HG02943 (cell line): ENCODE measurements around the gene AQP5.
"Not testable (repeated sequence)": the region's sequence is repeated elsewhere in the genome, so short reads cannot be mapped to it uniquely, and the experiment has no call there.

ENCODE experiments used
- ATAC-seq: cut with Tn5 transposase; IDR thresholded peaks from one replicate; pipeline ENCODE4 v1.9.1; 2021; ENCODE audit warnings: mild to moderate bottlenecking, low read depth, moderate library complexity; ENCODE audit not compliant: unreplicated experiment

The AQP5 gene

DNA sequence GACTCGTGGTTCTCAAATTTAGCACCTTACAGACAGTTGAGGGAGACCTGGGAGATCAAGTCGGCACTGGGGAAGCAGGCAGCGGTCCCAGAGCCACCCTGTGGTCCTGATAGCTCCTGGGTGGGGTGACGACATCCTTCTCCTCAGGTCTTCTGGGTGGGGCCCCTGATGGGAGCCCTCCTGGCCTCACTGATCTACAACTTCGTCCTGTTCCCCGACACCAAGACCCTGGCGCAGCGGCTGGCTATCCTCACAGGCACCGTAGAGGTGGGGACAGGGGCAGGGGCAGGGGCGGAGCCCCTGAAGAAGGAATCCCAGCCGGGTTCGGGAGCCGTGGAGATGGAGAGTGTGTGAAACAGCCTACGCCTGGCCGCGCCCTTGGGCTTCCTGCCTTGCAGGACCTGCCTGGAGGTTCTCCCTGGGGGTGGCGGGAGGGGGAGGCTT is 13.7 kb downstream of the AQP5 start:
- no peak for ATAC-seq

DNA sequence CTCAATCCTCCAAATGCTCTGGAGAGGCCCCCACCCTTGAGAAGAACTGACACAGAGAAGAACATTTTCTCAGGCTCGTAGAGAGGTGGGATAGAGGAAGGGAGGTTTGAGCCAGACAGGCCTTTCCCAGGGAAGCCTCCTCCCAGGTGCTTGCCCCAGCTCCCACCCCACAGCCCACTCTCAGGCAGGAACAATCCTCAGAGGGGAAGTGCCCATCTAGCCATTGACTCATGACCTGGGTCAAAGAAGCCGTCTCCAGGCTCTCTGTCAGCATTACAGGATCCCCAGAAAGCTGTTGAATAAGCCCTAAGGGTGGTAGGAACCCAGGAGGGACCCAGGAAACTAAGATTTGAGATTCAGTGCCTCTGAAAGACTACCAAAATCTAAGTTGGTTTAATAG is 14.9 kb downstream of the AQP5 start:
- no peak for ATAC-seq

DNA sequence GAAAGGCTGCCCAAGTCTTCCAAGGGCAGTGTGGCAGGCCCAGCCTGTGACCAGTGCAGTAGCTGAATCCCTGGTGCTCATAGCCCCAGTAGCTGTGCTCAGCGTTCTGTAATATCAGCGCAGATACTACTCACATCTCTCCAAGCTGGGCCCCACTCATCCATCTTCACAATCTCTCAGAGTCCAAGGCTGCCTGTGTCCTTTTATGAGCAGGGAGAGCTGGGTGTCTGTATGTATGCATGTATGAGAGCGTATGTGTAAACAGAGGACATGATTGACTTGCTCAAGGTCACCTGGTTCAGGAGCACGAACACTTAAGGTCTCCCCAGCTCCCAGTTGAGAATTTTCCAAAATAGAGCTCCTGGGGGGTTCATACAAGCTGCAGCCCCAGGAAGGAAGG is 16.5 kb downstream of the AQP5 start:
- no peak for ATAC-seq

GRCh38 chr12:49979016-49979586 is 17.4 kb downstream of the AQP5 start:
- ATAC-seq, result no peak

DNA sequence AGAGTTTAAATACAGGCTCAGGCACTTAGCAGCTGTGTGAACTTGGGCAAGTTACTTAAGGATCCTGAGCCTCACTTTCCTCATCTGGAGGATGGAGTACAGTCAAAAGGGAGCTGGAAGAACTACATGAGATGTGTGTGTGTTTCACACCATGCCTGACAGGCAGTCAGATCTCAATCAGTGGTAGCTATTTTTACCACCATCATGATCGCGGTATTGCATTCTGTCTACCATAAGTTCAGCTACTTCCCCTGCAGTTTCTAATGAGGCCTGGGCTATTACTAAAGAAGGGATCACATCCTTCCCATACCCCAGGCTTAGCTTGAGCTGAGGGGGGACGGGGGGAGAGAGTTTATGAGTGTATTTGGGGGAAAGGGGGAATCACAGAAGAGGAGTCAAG is 18.1 kb downstream of the AQP5 start:
- no peak for ATAC-seq

GRCh38 chr12:49980501-49981349 is 19.1 kb downstream of the AQP5 start:
- ATAC-seq, result no peak

DNA sequence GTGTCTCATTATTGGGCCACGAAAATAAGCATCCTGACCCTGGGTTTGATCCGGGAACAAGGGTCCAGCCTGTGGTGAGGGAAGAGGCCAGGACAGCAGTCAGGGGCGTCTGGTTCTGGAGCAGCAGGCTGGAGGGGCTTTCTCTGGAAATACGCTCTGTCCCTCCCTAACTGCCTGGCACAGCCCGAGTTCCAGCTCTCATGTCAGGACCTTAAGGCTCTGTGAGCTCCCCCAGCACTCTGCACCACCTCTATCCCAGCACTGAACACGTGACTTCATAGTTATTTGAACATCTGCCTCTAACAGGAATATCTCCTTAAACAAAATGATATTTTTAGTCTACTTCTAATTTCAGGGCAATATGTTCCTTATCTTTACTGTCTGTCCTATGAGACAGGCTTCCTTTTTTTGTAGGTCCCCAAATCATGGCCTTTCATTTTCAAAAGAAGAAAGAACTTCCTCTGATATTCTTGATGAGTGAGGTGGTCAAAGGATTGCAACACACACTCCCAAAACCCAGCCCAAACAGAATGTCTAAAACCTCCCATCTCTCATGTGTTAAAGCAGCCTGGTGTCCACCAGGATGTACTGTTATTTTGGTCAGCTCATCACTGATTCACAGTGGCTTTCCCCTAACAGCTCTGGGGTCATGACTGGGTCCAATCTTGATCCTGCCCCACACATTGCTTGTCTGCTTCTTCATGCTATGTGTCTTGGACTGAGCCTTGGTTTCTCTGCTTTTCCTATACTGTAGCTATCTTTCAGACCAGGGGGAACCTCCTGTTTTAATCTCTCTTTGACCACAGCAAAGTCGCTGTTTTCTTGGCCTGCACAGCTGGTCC is 20.8 kb downstream of the AQP5 start:
- ATAC-seq, result no peak

- no peak for ATAC-seq
Measured at GRCh38 chr12:49983892-49984291, 22.2 kb downstream of the AQP5 start.

DNA sequence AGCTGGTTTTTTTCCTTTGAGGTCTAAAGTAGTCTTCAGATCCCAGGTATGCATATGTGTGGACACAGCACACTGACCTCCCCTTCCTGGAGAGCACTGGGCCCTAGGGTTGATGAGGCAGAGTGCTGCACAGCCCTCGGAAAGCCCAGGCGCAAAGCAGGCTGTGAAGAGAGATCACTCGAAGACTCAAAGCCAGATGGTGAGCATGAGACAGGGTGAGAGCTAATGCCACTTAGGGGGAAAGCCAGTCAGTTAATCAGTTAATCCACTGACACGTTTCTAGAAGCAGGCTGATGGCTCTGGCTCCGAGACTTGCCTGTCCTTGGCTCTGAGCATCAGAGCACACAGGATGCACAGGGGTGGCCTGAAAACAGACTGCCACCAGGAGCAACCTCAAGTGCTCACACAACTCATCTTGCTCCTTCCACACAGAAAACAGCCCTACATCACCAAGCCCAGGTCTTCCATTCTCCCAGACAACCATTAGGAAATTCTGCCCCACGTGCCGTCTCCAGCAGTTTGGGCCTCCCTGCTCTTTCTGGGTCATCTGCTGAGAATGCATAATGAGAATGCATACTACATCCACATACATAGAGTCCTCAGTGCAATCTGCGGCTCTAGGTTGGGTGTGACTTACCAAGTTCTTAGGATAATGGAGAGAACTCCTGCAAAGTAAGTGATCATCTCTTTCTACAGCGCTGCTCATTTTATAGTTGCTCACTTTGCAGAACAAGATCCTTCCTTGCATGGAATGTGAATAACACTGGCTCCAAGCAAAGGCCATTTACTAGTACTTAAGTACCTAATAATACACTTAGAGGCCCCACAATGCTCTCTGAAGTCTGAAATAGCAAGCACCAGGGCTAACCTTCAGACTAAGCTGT is 23.0 kb downstream of the AQP5 start:
- no peak for ATAC-seq

DNA sequence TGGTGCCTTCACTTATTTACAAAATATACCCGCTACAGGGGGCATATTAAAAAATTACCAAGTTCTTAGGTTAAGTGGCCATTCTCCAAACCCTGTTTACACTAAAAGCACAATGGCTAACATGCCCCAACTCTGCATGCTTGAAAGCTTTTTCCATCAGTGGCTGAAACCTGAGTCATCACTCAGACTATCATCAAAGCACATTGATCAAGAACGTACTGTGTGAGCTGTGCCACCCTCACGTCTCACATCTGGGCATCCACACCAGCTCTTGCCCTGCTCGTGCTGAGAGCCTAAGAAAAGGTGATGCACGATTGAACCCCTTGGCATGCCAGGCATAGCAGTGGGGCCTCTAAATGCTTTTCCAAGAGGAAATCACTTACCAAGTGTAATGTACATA is 24.3 kb downstream of the AQP5 start:
- ATAC-seq, result no peak

GRCh38 chr12:49986476-49986875 is 24.8 kb downstream of the AQP5 start:
- ATAC-seq, result not testable (repeated sequence)

DNA sequence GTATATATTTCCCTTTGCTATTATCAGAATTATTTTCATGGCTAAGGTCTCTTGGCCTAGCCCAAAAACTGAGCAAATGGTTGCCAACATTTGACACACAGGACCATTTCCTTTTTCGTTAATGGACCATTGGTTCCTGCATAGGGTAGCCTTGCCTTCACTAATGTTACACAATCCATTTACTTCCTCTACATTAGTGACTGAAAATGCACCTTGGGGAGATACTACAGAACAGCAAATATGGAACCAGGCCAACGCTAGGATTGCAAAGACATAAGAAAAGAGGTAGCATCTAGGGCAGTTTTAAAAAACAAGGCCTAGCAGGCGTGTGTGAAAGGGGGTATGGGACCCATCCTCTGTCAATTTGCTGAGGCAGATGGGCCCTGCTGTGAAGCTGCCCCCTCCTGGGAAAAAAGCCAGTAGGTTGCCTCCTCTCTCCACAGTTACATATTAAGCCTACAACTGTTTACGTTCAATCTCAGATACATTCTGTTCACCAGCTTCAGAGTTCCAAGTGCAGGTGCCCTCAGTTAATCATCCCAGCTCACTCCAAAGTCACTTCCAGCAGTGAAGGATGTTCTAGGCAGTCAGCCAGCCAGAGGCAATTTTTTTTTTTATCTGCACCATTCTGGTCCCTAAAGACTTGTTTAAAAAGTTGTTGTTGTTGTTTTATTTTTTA is 26.1 kb downstream of the AQP5 start:
- no peak for ATAC-seq

GRCh38 chr12:49989400-49989799 is 27.7 kb downstream of the AQP5 start:
- ATAC-seq, result not testable (repeated sequence)

DNA sequence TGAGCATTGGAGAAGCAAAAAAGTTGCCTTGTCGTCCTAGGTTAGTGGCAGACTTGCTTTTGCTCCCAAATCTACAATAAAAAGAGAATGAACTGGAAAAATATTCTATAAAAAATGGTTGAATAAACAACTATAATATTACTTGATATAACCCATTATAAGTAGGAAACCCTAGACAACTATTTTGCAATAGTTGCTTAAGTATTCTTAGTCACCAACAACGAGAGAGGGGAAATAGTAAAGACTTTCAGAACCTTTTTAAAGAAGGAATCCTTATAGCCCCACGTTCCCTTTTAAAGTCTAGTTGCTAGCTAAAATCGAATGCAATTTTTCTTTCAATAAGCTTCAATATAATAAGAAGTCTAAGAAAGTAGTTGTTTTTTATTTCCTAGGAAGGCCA is 28.6 kb downstream of the AQP5 start:
- ATAC-seq, result no peak

GRCh38 chr12:49998453-49998852 is 36.8 kb downstream of the AQP5 start:
- ATAC-seq, result no peak

GRCh38 chr12:50003595-50003994 is 41.9 kb downstream of the AQP5 start:
- ATAC-seq, result no peak

DNA sequence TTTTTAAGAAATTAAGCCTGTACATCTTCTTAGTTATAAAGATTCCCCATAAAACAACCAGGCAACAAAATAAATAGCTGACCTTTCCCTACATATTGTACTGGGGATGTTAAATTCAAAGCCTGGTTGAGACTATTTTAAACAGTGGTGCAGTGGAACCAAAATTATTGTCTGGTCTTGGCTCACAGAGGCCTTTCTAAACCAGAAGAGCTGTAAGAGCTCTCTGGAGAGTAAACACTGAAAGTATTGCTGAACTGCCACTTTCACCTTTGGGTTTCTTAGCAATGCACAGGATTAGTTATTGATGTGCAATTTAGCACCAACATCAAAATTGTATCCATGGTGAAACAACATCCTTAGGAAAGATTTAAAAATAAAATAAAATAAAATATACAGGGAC is 43.0 kb downstream of the AQP5 start:
- no peak for ATAC-seq

DNA sequence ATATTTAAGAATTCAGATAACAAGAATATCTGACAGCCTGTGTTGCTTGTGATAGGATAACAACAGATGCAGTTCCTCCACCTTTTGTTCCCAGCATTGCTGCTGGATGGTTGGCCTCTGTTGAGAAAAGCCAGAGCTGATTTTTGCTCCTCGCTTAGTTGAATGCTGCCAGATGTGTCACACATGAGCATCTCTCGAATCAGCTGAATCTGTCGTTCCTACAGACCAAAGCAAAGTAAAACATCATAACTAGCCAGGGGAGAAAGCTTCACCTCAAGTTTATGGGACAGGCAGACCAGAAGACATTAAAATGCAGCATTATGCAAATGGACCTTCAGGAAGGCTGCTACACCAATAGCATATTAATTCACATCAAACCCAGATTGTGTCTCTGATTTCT is 43.5 kb downstream of the AQP5 start:
- ATAC-seq, result no peak

DNA sequence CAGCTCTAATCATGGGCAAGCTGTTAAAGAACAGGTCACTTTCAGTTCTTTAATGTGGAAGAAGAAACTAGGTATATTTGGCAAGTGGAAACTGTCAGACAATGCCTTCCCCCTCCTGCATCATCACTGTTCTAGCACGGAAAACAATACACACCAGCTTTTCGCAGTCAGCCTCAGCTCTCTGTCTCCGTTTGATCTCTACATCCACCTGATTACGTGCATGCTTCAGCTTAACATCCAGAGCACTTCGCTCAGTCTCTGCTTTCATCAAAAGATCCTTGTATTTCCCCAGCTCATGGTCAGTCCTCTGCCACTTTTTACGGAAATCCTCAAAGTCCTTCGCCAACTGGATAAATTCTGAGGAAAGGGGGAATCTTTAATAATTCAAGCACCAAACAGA is 44.6 kb downstream of the AQP5 start:
- no peak for ATAC-seq
